ENCODE results near the gene NUDT12. TPM values are rescaled to one million over a fixed set of nuclear protein-coding genes. Genes with fewer than 3 reads are reported as not detected.

Gene NUDT12
- total and polyA plus RNA-seq, 2 of the 13 experiments (the other 11 are each of a cell fraction or from before 2014, with no cell fraction given): 2.3 to 5.4 TPM

DNA sequence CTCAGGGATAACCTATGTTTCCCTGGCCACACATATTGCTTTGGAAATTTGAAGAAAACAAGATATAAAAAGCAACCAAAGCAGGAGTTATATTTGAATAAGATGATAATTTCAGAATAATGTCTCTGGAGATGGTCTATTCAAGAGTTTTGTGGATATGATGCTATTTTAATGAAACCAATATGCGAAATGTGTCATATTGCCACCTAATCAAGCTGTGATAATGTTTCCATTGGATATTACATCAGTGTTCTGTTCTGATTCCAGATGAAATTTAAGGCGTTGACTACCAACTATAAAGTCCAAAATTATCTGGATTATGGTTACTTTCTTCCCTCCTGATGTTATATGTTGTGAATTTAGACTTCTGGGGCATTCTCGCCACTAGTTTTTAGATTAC is 27.6 kb upstream of the NUDT12 start:
- intact Hi-C loops (cut with micrococcal nuclease; ENCODE audit: unreplicated experiment): no loop called here
- CTCF ChIA-PET (ENCODE audit: low intra/inter-chr PET ratio, low total read pairs): no interaction called here
- ATAC-seq: no peak

More for the DNA sequence above, 27.6 kb upstream of the NUDT12 start:
- Histone ChIP-seq H3K4me2 (ENCODE audit: low read depth, low read length) (no peak overlapping the region), H3K4me1 (ENCODE audit: insufficient read depth, low read length) (no peaks in the 10 kb centered on the region), H3K79me2 (ENCODE audit: insufficient read depth, low read length) (no peaks in the 10 kb centered on the region), H3K27ac (ENCODE audit: extremely low read length, insufficient read depth, low read length) (no peak overlapping the region), H3K27me3 (ENCODE audit: control insufficient read depth in 1 of 2, insufficient read depth in 2 of 2, low read length in 2 of 2) (no peaks in the 10 kb centered on the region), H3K36me3 (replicated peaks in 1 of 2; ENCODE audit: control insufficient read depth in 1 of 2, insufficient read depth in 2 of 2, low read length in 2 of 2) (no peaks in the 10 kb centered on the region), H3K9ac (ENCODE audit: insufficient read depth, low read depth, low read length) (no peak overlapping the region), H3K4me3 (replicated peaks in 1 of 3; ENCODE audit: insufficient read depth in 1 of 3, low read depth in 2 of 3, low read length in 3 of 3) (no peak overlapping the region), H4K20me1 (ENCODE audit: insufficient read depth, low read length) (no peaks in the 10 kb centered on the region), H2AFZ (ENCODE audit: low read length) (no peak overlapping the region), H3K9me3 (ENCODE audit: low read length) (no peaks in the 10 kb centered on the region)
- 2% methylated on average over 3 of the region's 3 CpGs for WGBS (ENCODE audit: low lambda C conversion rate)
- TF ChIP-seq BRCA1 (CRISPR knock-in tag; IDR thresholded peaks at IDR 0.05) (no peak), ZBTB7A (CRISPR knock-in tag; IDR thresholded peaks at IDR 0.05) (no peak), ZNF761 (CRISPR knock-in tag; conservative IDR thresholded peaks at IDR 0.05) (no peak), FOXM1 (CRISPR knock-in tag; IDR thresholded peaks at IDR 0.05) (no peak)
- TF ChIP-seq, protein P1, sequence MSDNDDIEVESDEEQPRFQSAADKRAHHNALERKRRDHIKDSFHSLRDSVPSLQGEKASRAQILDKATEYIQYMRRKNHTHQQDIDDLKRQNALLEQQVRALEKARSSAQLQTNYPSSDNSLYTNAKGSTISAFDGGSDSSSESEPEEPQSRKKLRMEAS (IDR thresholded peaks at IDR 0.05): no peak
- TF ChIP-seq, protein P2, sequence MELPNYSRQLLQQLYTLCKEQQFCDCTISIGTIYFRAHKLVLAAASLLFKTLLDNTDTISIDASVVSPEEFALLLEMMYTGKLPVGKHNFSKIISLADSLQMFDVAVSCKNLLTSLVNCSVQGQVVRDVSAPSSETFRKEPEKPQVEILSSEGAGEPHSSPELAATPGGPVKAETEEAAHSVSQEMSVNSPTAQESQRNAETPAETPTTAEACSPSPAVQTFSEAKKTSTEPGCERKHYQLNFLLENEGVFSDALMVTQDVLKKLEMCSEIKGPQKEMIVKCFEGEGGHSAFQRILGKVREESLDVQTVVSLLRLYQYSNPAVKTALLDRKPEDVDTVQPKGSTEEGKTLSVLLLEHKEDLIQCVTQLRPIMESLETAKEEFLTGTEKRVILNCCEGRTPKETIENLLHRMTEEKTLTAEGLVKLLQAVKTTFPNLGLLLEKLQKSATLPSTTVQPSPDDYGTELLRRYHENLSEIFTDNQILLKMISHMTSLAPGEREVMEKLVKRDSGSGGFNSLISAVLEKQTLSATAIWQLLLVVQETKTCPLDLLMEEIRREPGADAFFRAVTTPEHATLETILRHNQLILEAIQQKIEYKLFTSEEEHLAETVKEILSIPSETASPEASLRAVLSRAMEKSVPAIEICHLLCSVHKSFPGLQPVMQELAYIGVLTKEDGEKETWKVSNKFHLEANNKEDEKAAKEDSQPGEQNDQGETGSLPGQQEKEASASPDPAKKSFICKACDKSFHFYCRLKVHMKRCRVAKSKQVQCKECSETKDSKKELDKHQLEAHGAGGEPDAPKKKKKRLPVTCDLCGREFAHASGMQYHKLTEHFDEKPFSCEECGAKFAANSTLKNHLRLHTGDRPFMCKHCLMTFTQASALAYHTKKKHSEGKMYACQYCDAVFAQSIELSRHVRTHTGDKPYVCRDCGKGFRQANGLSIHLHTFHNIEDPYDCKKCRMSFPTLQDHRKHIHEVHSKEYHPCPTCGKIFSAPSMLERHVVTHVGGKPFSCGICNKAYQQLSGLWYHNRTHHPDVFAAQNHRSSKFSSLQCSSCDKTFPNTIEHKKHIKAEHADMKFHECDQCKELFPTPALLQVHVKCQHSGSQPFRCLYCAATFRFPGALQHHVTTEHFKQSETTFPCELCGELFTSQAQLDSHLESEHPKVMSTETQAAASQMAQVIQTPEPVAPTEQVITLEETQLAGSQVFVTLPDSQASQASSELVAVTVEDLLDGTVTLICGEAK (IDR thresholded peaks at IDR 0.05): no peak
- TF ChIP-seq, protein P2 (CRISPR knock-in tag; IDR thresholded peaks at IDR 0.05): no peak
- FAIRE-seq: no peak
- in situ Hi-C loops (cut with HindIII; ENCODE audit: extremely low pct_ligation_motif_present, low pct_unique_long_range_greater_than_20kb): no loop called here
- POLR2A ChIA-PET: no interaction called here
- DNase-seq (ENCODE audit: low spot score): no peak
- BruUV-seq (replicated peaks): no TSS peak
